ENCODE measurements around the gene ARAF. TPM values are rescaled to one million over a fixed set of nuclear protein-coding genes. Genes with fewer than 3 reads are reported as not detected.
"Not testable (repeated sequence)": the region's sequence is repeated elsewhere in the genome, so short reads cannot be mapped to it uniquely, and the experiment has no call there.

Gene ARAF
- total RNA-seq (2014; rRNA removed; shearing (Covaris generic); ENCODE audit: low replicate concordance) = 2.0 and 9.3 TPM in 2 replicates

DNA sequence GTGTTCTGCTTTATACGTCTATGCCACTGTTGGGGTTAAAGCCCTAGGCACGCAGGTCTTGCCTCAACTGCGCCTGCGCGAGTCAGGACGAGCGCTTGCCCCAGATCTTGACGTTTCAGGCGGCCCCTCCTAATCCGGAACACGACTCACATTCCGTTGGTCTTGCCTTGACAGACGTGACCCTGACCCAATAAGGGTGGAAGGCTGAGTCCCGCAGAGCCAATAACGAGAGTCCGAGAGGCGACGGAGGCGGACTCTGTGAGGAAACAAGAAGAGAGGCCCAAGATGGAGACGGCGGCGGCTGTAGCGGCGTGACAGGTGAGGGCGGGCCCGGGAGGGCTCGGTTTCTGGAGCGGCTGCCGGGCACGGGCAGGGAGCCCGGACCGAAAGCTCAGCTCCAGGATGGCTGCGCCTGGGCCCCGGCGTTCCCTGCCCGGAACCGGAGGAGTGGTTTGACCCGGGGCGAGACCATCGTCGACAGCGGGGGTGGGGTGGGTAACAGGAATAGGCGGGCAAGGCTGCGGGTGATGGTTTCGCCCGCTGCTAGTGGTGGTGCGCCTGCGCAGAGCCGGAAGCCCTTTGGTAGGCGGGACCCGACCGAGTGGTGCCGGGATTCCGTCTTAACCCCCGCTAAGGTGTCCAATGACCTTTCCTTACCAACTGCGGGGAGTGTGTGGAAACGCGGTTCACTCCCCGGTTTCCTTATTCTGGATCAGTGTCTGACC, at the start of gene ARAF:
ARAF (plus strand) TSS at position 272 of the 725 bp plus-strand sequence. CDS start 1,763 bp downstream, outside the sequence.
- Histone ChIP-seq H3K36me3 (peaks cover 11% of the 10 kb centered on the region), H3K4me3 (peak within 1 kb of the TSS; percentile 88), H3K27me3 (no peaks in the 10 kb centered on the region), H3K9me3 (no peaks in the 10 kb centered on the region)
- DNase-seq = peak; percentile 98

DNA sequence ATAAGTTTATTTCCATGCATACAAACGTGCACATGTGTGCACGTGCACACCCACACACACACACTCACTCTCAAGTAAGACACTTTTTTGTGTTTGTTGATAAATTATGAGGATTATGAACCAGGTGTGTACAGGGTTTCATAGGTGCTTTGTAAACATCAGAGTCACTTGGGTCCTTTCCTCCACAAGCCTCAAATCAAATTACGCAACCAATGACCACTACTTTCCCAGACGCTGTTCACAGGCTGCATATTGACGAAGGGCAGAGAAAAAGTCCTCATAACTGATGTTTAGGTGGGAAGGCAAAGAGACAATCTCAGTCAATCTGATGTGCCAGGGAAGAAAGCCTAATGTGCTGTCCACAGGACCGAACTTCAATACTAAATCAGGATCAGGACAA, 48.6 kb upstream of the ARAF start:
- not testable (repeated sequence) for H3K36me3 ChIP-seq, DNase-seq, H3K9me3 ChIP-seq, H3K4me3 ChIP-seq, H3K27me3 ChIP-seq

DNA sequence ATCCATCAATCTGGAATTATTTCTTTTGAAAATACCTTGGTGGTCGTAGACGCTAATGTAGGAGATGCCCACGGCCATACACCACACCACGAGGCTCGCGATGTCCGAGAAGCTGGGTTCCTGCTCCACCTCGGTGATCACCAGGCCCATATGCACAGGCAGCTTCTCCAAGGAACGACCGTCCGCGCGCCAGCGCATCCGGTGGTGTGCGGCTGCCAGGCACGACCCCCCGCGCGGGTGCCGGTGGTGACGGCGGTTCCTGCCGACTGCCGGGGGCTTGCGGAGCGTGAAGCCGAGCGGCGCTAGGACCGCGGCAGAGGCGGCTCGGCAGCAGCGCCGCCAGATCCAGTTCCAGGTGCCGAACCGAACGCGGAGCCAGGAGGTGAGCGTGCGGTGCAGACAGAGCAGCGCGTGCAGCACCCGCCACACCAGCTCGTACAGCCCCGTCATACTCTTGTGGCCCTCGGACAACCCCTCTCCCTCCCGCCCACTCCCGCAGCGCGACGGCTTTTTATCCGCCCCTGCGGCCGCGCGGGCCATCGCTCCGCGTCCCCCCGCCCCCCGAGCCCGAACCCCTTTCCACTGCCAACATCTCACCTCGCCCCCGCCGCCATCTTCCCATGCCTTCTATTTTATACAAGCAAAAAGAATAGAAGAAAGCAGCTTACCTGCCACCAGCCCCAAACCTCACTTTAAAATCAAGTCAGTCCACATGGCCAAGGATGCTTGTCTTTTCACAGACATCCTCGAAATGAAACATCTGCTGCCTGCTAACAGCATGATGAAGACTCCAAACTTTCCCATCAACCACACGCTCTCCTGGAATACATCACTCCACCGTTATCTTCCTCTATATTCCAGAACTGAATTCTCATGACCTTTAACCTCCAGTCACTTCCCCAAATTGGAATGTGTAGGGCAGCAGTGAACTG, 47.7 kb upstream of the ARAF start:
- H3K36me3 ChIP-seq, H3K9me3 ChIP-seq, H3K27me3 ChIP-seq, DNase-seq, H3K4me3 ChIP-seq: not testable (repeated sequence)

DNA sequence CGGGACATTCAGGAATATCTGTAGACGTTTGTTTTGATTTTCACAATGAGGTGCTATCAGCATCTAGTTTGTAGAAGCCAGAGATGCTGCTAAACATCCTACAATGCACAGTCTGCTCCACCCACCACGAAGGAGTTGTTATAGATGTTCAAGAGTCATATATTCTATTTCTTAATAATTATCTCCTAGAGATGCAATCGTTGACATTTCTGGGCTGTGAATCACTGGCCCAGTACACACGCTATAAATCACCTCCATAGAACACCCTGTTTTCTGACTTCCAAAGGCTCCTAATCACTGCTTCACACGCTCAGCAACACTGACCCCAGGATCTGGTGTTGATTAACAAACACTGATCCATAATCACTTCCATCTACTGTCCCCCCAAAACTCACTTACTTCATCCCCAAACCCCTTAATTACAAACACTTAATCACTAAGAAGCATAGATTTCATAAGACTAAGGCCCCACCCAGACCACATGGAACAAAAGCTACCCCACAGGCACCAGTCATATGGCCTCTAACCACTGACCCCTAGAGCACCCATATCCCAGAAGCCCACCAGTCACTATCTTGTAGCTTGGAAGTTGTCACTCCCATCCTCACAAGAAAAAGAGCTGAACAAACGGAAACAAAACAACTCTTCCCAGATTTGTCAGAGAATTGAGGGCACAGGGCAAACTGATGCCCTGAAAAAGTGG, 46.3 kb upstream of the ARAF start:
- DNase-seq = no peak
- Histone ChIP-seq H3K36me3 (no peaks in the 10 kb centered on the region), H3K27me3 (no peaks in the 10 kb centered on the region), H3K4me3 (no peak overlapping the region), H3K9me3 (no peaks in the 10 kb centered on the region)

DNA sequence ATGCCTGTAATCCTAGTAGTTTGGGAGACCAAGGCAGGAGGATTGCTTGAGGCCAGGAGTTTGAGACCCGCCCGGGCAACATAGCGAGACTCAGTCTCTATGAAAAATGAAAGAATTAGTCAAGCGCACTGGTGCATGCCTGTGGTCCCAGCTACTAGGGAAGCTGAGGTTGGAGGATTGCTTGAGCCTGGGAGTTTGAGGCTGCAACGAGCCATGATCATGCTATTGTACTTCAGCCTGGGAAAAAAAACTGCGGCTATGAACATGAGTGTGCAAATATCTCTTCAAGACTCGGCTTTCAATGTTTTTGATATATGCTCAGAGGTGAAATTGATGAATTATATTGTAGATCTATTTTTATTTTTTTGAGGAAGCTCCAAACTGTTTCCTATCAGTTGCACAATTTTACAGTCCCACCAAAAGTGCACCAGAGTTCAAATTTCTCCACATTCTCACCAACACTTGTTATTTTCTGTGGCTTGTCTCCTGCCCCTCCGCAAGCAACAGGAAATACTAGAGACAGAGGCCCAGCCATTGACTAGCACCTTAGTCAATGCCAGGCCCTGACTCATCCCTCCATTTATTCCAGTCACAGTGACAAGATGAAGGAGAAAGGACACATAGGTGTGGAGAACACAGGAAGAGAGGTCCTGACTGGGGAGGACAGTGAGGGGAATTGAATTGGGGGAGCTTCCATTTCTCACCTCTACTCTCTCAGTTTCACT, 44.9 kb upstream of the ARAF start:
- H3K27me3 ChIP-seq = no peaks in the 10 kb centered on the region
- no peaks in the 10 kb centered on the region for H3K9me3 ChIP-seq
- no peaks in the 10 kb centered on the region for H3K36me3 ChIP-seq
- no peak overlapping the region for H3K4me3 ChIP-seq
- DNase-seq = no peak

DNA sequence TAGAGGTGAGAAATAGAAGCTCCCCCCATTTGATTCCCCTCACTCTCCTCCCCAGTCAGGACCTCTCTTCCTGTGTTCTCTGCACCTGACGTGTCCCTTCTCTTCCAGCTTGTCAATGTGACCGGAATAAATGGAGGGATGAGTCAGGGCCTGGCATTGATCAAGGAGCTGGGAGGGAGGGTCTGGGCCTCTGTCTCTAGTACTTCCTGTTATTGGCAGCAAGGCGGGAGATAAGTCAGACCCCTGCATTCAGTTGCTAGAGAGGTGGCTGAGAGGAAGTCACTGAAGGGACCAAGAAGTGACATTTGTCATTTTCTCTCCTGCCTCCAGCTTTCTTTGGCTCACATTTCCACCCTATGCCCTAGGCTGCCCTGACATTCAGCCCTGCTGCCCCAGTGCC, 42.9 kb upstream of the ARAF start:
- no peak overlapping the region for H3K4me3 ChIP-seq
- H3K36me3 ChIP-seq = no peaks in the 10 kb centered on the region
- no peak for DNase-seq
- H3K27me3 ChIP-seq = no peaks in the 10 kb centered on the region
- H3K9me3 ChIP-seq = no peaks in the 10 kb centered on the region

DNA sequence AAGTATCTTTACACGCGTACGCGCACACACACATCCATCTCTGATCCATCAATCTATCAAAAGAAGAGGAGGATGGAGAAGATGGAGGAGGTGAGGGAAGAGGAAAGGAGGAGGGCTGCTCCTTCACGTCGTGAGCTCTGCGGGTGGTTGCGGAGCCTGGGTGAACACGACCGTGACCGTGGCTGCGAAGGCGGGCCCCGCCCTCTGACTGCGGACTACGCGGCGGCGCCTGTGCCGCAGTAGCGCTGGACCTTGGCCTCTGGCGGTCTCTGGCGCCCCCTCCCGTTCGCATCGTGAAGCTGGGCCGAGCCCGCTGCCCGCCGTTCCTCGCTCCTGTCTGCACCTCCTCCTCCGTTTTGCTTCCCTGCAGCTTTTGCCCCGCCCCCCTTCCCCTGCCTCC, 37.7 kb upstream of the ARAF start:
- peak overlapping the region; percentile 50 for H3K4me3 ChIP-seq

DNA sequence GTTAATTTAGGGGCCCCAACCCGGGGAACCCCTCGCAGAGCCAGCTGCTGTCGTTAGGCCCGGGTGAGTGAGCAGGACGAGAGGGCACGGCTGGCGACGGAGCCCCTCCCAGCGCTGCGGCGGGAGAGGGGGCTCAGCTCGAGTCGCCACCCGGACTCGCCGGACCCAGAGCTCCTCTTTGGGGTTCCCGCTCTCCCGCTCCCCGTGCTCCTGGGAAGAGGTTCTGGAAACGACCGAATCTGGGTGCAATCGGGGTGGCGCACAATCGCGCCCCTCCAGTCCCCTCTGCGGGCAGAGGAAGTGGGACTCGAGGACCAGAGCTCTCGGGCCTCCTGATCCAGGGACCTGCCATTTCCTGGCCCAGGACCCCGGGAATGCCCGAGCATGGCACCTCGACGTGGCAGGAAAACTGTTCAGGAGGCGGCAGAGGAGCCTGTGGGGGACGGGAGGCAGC, 37.3 kb upstream of the ARAF start:
- no peaks in the 10 kb centered on the region for H3K9me3 ChIP-seq
- no peaks in the 10 kb centered on the region for H3K27me3 ChIP-seq
- no peaks in the 10 kb centered on the region for H3K36me3 ChIP-seq
- peak overlapping the region; percentile 50 for H3K4me3 ChIP-seq
- DNase-seq = no peak

More for the DNA sequence above, 37.7 kb upstream of the ARAF start:
- no peaks in the 10 kb centered on the region for H3K27me3 ChIP-seq
- no peaks in the 10 kb centered on the region for H3K9me3 ChIP-seq
- H3K36me3 ChIP-seq = no peaks in the 10 kb centered on the region
- peak; percentile 72 for DNase-seq

DNA sequence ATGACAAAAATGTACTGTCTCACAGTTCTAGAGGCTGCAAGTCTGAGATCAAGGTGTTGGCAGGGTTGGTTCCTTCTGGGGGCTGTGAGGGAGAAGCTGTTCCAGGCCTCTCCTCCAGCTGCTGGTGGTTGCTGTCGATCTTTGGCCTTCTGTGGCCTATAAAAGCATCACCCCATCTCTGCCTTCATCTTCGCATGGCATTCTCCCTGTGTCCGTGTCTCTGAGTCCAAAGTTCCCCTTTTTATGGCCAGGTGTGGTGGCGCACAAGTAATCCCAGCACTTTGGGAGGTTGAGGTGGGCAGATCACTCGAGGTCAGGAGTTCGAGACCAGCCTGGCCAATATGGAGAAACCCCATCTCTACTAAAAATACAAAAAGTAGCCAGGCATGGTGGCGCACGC, 31.5 kb upstream of the ARAF start:
- no peak for DNase-seq
- Histone ChIP-seq H3K9me3 (no peaks in the 10 kb centered on the region), H3K4me3 (no peak overlapping the region), H3K36me3 (no peaks in the 10 kb centered on the region), H3K27me3 (no peaks in the 10 kb centered on the region)

DNA sequence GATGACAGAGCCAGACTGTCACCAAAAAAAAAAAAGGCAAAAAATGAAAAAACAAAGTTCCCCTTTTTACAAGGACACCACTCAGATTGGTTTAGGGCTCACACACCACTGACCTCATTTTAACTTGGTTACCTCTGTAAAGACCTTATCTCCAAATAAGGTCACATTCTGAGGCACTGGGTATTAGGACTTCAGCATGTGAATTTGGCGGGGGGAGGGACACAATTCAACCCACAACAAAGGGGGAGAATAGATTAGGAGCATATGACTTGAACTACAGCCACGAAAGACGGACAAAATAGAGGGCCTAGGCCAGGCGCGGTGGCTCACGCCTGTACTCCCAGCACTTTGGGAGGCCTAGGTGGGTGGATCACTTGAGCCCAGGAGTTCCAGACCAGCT, 31.0 kb upstream of the ARAF start:
- no peaks in the 10 kb centered on the region for H3K27me3 ChIP-seq
- no peak for DNase-seq

DNA sequence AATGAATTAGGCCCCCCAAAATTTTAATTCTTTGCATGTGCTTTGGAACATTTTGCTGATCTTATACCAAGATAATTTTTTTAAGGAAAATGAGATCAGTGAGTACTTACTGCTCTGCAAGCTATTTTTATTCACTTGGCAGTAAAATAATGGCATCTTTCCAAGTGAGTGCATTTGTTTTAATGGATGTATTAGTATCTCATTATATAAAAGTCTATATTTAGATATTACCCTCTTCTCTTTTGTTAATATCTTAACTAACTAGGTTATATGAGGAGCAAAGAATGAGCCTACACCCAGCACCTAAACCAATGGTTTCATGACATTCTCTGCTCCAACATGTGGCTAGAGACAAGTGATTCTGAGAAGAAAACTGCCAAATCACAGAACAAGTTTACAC, 21.1 kb upstream of the ARAF start:
- Histone ChIP-seq H3K27me3 (no peaks in the 10 kb centered on the region), H3K9me3 (no peaks in the 10 kb centered on the region), H3K4me3 (no peak overlapping the region), H3K36me3 (no peaks in the 10 kb centered on the region)
- DNase-seq = no peak

More for the DNA sequence above, 31.0 kb upstream of the ARAF start:
- Histone ChIP-seq H3K36me3 (no peaks in the 10 kb centered on the region), H3K4me3 (no peak overlapping the region), H3K9me3 (no peaks in the 10 kb centered on the region)

DNA sequence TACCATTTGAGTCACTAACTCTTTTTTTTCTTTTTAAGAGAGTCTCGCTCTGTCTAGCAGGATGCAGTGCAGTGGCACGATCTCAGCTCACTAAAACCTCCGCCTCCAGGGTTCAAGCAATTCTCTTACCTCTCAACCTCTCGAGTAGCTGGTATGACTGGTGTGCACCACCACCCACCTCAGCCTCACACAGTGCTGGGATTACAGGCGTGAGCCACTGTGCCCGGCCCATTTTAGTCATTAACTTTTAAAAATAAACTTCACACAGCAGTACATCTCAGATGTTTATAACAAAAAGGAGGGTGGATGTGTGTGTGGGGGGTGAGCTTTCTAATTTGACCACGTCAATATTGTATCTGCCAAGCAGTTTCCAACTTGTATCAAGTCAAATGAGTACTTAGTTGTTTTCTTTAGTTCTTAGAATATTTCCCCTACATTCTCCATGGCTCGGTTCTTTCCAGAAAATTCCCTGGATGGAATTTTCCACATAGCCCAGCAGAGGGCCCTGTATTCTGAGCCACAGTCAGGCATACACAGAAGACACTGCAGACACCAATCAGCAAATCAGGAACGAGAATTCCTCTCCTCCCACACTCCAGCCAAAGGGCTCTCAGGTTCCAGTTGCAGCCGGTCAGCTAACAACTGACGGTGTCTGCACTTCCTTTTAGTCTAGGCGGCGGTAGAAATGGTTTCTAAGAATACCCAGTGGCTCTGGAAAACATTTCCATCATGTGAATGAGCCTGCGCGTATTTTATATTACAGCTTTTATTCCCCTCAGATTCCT, 20.1 kb upstream of the ARAF start:
- Histone ChIP-seq H3K36me3 (no peaks in the 10 kb centered on the region), H3K9me3 (no peaks in the 10 kb centered on the region), H3K27me3 (no peaks in the 10 kb centered on the region), H3K4me3 (no peak overlapping the region)
- peak; percentile 82 for DNase-seq

DNA sequence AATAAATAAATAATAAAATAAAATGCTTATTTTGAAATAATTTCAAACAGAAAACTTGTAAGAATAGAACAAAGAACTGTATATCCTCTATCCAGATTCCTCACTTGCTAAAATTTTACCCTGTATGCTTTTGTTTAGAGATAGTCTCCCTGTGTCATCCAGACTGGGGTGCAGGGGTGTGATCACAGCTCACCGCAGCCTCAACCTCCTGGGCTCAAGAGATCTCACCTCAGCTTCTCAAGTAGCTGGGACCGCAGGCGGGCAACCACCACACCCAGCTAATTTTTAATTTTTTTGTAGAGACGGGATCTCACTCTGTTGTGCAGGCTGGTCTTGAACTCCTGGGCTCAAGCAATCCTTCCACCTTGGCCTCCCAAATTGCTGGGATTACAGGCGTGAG, 17.5 kb upstream of the ARAF start:
- no peak for DNase-seq

DNA sequence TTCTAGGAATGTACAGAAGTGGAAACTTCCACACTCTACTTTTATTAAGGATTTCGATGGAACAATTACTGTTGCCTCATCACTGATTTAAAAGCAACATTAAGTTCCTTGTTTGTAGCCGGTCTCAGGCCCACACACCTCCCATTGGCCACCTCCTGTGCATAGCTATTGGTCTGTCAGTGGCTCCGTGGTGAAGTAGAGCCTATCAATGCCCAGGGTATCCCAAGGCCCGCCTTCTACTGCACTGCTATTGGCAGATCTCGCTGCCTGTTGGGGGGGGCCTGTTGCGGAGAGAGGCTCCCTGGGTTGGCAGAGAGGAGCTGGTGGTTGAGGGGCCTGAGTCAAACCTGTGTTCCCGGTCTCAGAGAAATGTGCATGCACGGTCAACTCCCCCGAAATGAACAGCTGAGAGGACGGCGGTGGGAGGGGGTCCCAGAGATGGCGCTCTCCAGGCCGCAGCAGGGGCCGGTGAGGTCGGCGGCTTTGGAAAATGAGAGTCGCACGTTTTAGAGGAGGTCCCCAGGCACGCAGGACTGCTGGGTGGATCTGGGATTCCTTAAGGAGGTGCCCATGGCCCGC, 4.9 kb upstream of the ARAF start:
- H3K27me3 ChIP-seq = no peaks in the 10 kb centered on the region
- no peaks in the 10 kb centered on the region for H3K36me3 ChIP-seq
- H3K9me3 ChIP-seq = no peaks in the 10 kb centered on the region

More for the DNA sequence above, 17.5 kb upstream of the ARAF start:
- no peaks in the 10 kb centered on the region for H3K9me3 ChIP-seq
- H3K27me3 ChIP-seq = no peaks in the 10 kb centered on the region
- H3K4me3 ChIP-seq = no peak overlapping the region
- H3K36me3 ChIP-seq = no peaks in the 10 kb centered on the region

DNA sequence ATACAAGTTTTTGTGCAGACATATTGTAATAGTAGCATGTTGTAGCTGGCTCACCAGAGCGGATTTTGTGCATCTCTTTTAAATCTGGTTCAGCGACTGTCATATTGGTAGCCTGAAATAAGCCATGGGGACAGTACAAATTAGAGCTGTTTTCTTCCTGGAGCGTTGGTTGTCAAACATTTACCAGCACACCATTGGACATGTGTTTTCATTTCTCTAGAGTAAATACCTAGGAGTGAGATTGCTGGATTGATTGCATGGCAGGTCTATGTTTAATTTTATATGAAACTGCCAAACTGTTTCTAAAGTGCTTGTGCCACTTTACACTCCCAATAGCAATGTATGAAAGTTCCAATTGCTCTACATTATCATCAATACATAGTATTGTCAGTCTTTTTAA, 2.6 kb upstream of the ARAF start:
- peaks cover 6% of the 10 kb centered on the region for H3K36me3 ChIP-seq
- H3K9me3 ChIP-seq = no peaks in the 10 kb centered on the region
- H3K27me3 ChIP-seq = no peaks in the 10 kb centered on the region
- no peak overlapping the region for H3K4me3 ChIP-seq
- DNase-seq = no peak

More for the DNA sequence above, 4.9 kb upstream of the ARAF start:
- DNase-seq = peak; percentile 92
- peak overlapping the region; percentile 56 for H3K4me3 ChIP-seq

Data from MG63 (cell line).